GM23338 (cell line): Measurements from ENCODE around the gene CRTC1. TPM values are rescaled to one million over a fixed set of nuclear protein-coding genes. Genes with fewer than 3 reads are reported as not detected.

Source experiments
- ATAC-seq: fragments of 200-7000 bp; cut with Tn5 transposase; 3 replicates; pipeline ENCODE4 v1.9.1; 2020
- DNase-seq: peaks from one replicate; pipeline ENCODE4 v3.0.0-alpha.2; 2015; ENCODE audit warnings: low spot score
- H2AFZ ChIP-seq: fragments of 200-600 bp; sonication (generic); 2 replicates; pipeline ENCODE4 v1.8.0; 2016; ENCODE audit warnings: antibody characterized with exemption, mild to moderate bottlenecking, moderate library complexity
- H3F3A ChIP-seq: fragments of 200-600 bp; sonication (generic); replicated peaks from 2 replicates; pipeline ENCODE4 v1.8.0; 2017; ENCODE audit warnings: antibody characterized with exemption, mixed run types, low read depth
- H3K27ac ChIP-seq: fragments of 200-600 bp; sonication (generic); 2 replicates; pipeline ENCODE4 v1.6.1; 2016; ENCODE audit warnings: low read depth
- H3K27me3 ChIP-seq: fragments of 200-600 bp; sonication (generic); 2 replicates; pipeline ENCODE4 v1.8.0; 2016; ENCODE audit warnings: mild to moderate bottlenecking, mixed run types, moderate library complexity; ENCODE audit not compliant: insufficient read depth
- H3K36me3 ChIP-seq: fragments of 200-600 bp; sonication (generic); 2 replicates; pipeline ENCODE4 v1.8.0; 2016; ENCODE audit warnings: mild to moderate bottlenecking; ENCODE audit not compliant: insufficient read depth
- H3K4me1 ChIP-seq: fragments of 200-600 bp; sonication (generic); 2 replicates; pipeline ENCODE4 v1.8.0; 2016; ENCODE audit warnings: mild to moderate bottlenecking, moderate library complexity; ENCODE audit not compliant: insufficient read depth
- H3K4me2 ChIP-seq: fragments of 200-600 bp; sonication (generic); 2 replicates; pipeline ENCODE4 v1.7.1; 2017; ENCODE audit warnings: mixed run types
- H3K4me3 ChIP-seq: fragments of 200-600 bp; sonication (generic); 2 replicates; pipeline ENCODE4 v1.6.1; 2016; ENCODE audit warnings: mixed run types
- H3K79me2 ChIP-seq: fragments of 200-600 bp; sonication (generic); replicated peaks from 2 replicates; pipeline ENCODE4 v1.8.0; 2017; ENCODE audit warnings: mild to moderate bottlenecking; ENCODE audit not compliant: insufficient read depth
- H3K9me2 ChIP-seq: fragments of 200-600 bp; sonication (generic); 2 replicates; pipeline ENCODE4 v1.8.0; 2017; ENCODE audit not compliant: insufficient read depth
- H4K20me1 ChIP-seq: fragments of 200-600 bp; sonication (generic); replicated peaks from 2 replicates; pipeline ENCODE4 v1.8.0; 2017; ENCODE audit warnings: mild to moderate bottlenecking; ENCODE audit not compliant: insufficient read depth
- H3K27ac Mint-ChIP-seq: 2 replicates; pipeline ENCODE4 v1.8.0; 2020; ENCODE audit warnings: inconsistent platforms, mild to moderate bottlenecking, moderate library complexity, mixed read lengths
- H3K27me3 Mint-ChIP-seq: 3 replicates; pipeline ENCODE4 v1.8.0; 2022; ENCODE audit warnings: low read depth, mild to moderate bottlenecking, moderate library complexity, mixed read lengths, inconsistent platforms; ENCODE audit not compliant: insufficient read depth, poor library complexity
- H3K36me3 Mint-ChIP-seq: 3 replicates; pipeline ENCODE4 v1.8.0; 2021; ENCODE audit warnings: low read depth, mild to moderate bottlenecking, inconsistent platforms, moderate library complexity, mixed read lengths
- H3K4me1 Mint-ChIP-seq: 3 replicates; pipeline ENCODE4 v1.8.0; 2020; ENCODE audit warnings: mild to moderate bottlenecking, inconsistent platforms, mixed read lengths
- H3K4me3 Mint-ChIP-seq: 3 replicates; pipeline ENCODE4 v1.8.0; 2021; ENCODE audit warnings: moderate library complexity, mild to moderate bottlenecking, inconsistent platforms, mixed read lengths
- H3K9me3 Mint-ChIP-seq: 3 replicates; pipeline ENCODE4 v1.8.0; 2020; ENCODE audit warnings: moderate library complexity, mild to moderate bottlenecking, inconsistent platforms, mixed read lengths
- CREB1 ChIP-seq: fragments of 250-450 bp; sonication (Bioruptor Pico); IDR thresholded peaks from 2 replicates; pipeline ENCODE4 v1.5.0; 2020; ENCODE audit warnings: low read depth, mild to moderate bottlenecking, moderate library complexity
- CTCF ChIP-seq, 2 experiments: fragments of 200-600 bp in 1 of 2; sonication (generic) in 1 of 2; conservative IDR thresholded peaks; 2 replicates each; pipeline versions ENCODE4 v1.5.1 to v1.6.1; 2016 to 2017; ENCODE audit warnings: antibody characterized with exemption in 2 of 2, low read depth in 2 of 2, mild to moderate bottlenecking in 2 of 2, moderate library complexity in 1 of 2
- EZH2 ChIP-seq: fragments of 200-600 bp; sonication (generic); IDR thresholded peaks from one replicate; pipeline ENCODE4 v1.8.0; 2017; ENCODE audit warnings: antibody characterized with exemption, mild to moderate bottlenecking, low read depth; ENCODE audit not compliant: unreplicated experiment
- JUNB ChIP-seq: IDR thresholded peaks from one replicate; pipeline ENCODE4 v1.6.1; 2016; ENCODE audit warnings: antibody characterized with exemption; ENCODE audit not compliant: unreplicated experiment
- NANOG ChIP-seq: IDR thresholded peaks from 2 replicates; pipeline ENCODE4 v1.6.1; 2016; ENCODE audit warnings: antibody characterized with exemption, borderline replicate concordance
- POLR2AphosphoS5 ChIP-seq: IDR thresholded peaks from 2 replicates; pipeline ENCODE4 v1.6.1; 2016; ENCODE audit warnings: antibody characterized with exemption, low read depth
- REST ChIP-seq: IDR thresholded peaks from one replicate; pipeline ENCODE4 v1.6.1; 2018; ENCODE audit warnings: antibody characterized with exemption; ENCODE audit not compliant: unreplicated experiment
- STAT1 ChIP-seq: IDR thresholded peaks from one replicate; pipeline ENCODE4 v1.6.1; 2016; ENCODE audit warnings: antibody characterized with exemption; ENCODE audit not compliant: unreplicated experiment
- ZNF331 ChIP-seq: fragments of 250-450 bp; sonication (Bioruptor Pico); IDR thresholded peaks from 2 replicates; pipeline ENCODE4 v1.5.0; 2020; ENCODE audit warnings: low read depth, mild to moderate bottlenecking, moderate library complexity
- polyA plus RNA-seq: library from polyadenylated mRNA; unstranded; fragments of >200 nt; fragmentation: Nextera tagmentation; extraction: Ambion mirVana; gene quantifications from 2 replicates; pipeline ENCODE4 v1.2.1, GENCODE V29; 2016
- total RNA-seq: library from RNA; depleted of rRNA; stranded (reverse); fragments of >200 nt; shearing (Covaris generic); gene quantifications from 2 replicates; pipeline ENCODE4 v1.2.3, GENCODE V29; 2014
- TF ChIP-seq, protein P1 (sequence below): fragments of 250-450 bp; sonication (Bioruptor Pico); IDR thresholded peaks from 2 replicates; pipeline ENCODE4 v1.5.0; 2020; ENCODE audit warnings: mild to moderate bottlenecking, moderate library complexity

CRTC1 gene
- total and polyA plus RNA-seq, 2 experiments from 2014 or later: 5.4 to 8.4 TPM

- TF ChIP-seq JUNB (no peak), CREB1 (CRISPR knock-in tag) (no peak), POLR2AphosphoS5 (no peak), REST (no peak), STAT1 (no peak), ZNF331 (CRISPR knock-in tag) (no peak)
Observed at GRCh38 chr19:18669524-18669817, 14.0 kb upstream of the CRTC1 start (continued).

- H3K9me2 ChIP-seq: no peaks in the 10 kb centered on the region
- Mint-ChIP-seq H3K27me3 (peaks cover 6% of the 10 kb centered on the region), H3K4me3 (no peak overlapping the region), H3K9me3 (no peaks in the 10 kb centered on the region), H3K4me1 (peaks cover 9% of the 10 kb centered on the region), H3K36me3 (peaks cover 10% of the 10 kb centered on the region; the same call in 2 of the 3 replicates), H3K27ac (no peak overlapping the region)
- ATAC-seq (no peak), DNase-seq (no peak)
- no peak overlapping the region for H3K4me3 ChIP-seq
- H3K4me1 ChIP-seq: no peaks in the 10 kb centered on the region; the same call in 1 of the 2 replicates
- no peaks in the 10 kb centered on the region for H3K36me3 ChIP-seq
- H2AFZ ChIP-seq: no peak overlapping the region
- no peak overlapping the region for H3K27ac ChIP-seq
- no peaks in the 10 kb centered on the region for H3K27me3 ChIP-seq
- H4K20me1 ChIP-seq: no peaks in the 10 kb centered on the region
- H3F3A ChIP-seq: peaks cover 13% of the 10 kb centered on the region; the same call in 1 of the 2 replicates
- H3K4me2 ChIP-seq: no peak overlapping the region
- no peaks in the 10 kb centered on the region for H3K79me2 ChIP-seq
- no peak for TF ChIP-seq STAT1
- TF ChIP-seq NANOG: no peak
- no peak for TF ChIP-seq POLR2AphosphoS5
- no peak for TF ChIP-seq REST
- TF ChIP-seq CTCF (conservative IDR thresholded peaks at IDR 0.05; ENCODE audit: low read depth in 2 of 2): no peak
- no peak for TF ChIP-seq JUNB
- TF ChIP-seq CREB1 (CRISPR knock-in tag): no peak
- no peak for TF ChIP-seq ZNF331 (CRISPR knock-in tag)
- TF ChIP-seq, protein P1, sequence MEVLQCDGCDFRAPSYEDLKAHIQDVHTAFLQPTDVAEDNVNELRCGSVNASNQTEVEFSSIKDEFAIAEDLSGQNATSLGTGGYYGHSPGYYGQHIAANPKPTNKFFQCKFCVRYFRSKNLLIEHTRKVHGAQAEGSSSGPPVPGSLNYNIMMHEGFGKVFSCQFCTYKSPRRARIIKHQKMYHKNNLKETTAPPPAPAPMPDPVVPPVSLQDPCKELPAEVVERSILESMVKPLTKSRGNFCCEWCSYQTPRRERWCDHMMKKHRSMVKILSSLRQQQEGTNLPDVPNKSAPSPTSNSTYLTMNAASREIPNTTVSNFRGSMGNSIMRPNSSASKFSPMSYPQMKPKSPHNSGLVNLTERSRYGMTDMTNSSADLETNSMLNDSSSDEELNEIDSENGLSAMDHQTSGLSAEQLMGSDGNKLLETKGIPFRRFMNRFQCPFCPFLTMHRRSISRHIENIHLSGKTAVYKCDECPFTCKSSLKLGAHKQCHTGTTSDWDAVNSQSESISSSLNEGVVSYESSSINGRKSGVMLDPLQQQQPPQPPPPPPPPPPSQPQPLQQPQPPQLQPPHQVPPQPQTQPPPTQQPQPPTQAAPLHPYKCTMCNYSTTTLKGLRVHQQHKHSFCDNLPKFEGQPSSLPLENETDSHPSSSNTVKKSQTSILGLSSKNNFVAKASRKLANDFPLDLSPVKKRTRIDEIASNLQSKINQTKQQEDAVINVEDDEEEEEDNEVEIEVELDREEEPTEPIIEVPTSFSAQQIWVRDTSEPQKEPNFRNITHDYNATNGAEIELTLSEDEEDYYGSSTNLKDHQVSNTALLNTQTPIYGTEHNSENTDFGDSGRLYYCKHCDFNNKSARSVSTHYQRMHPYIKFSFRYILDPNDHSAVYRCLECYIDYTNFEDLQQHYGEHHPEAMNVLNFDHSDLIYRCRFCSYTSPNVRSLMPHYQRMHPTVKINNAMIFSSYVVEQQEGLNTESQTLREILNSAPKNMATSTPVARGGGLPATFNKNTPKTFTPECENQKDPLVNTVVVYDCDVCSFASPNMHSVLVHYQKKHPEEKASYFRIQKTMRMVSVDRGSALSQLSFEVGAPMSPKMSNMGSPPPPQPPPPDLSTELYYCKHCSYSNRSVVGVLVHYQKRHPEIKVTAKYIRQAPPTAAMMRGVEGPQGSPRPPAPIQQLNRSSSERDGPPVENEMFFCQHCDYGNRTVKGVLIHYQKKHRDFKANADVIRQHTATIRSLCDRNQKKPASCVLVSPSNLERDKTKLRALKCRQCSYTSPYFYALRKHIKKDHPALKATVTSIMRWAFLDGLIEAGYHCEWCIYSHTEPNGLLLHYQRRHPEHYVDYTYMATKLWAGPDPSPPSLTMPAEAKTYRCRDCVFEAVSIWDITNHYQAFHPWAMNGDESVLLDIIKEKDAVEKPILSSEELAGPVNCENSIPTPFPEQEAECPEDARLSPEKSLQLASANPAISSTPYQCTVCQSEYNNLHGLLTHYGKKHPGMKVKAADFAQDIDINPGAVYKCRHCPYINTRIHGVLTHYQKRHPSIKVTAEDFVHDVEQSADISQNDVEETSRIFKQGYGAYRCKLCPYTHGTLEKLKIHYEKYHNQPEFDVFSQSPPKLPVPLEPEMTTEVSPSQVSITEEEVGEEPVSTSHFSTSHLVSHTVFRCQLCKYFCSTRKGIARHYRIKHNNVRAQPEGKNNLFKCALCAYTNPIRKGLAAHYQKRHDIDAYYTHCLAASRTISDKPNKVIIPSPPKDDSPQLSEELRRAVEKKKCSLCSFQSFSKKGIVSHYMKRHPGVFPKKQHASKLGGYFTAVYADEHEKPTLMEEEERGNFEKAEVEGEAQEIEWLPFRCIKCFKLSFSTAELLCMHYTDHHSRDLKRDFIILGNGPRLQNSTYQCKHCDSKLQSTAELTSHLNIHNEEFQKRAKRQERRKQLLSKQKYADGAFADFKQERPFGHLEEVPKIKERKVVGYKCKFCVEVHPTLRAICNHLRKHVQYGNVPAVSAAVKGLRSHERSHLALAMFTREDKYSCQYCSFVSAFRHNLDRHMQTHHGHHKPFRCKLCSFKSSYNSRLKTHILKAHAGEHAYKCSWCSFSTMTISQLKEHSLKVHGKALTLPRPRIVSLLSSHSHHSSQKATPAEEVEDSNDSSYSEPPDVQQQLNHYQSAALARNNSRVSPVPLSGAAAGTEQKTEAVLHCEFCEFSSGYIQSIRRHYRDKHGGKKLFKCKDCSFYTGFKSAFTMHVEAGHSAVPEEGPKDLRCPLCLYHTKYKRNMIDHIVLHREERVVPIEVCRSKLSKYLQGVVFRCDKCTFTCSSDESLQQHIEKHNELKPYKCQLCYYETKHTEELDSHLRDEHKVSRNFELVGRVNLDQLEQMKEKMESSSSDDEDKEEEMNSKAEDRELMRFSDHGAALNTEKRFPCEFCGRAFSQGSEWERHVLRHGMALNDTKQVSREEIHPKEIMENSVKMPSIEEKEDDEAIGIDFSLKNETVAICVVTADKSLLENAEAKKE (CRISPR knock-in tag): no peak
- TF ChIP-seq EZH2: no peak
Observed at GRCh38 chr19:18669883-18670282, 13.6 kb upstream of the CRTC1 start.
